Measurements from ENCODE around the gene ARRDC3.

ARRDC3 gene

GRCh38 chr5:91403438-91403837 lies 20.3 kb upstream of the ARRDC3 start:
- TF ChIP-seq FOXP2 (optimal IDR thresholded peaks at IDR 0.05; ENCODE audit: borderline replicate concordance, extremely low read depth, extremely low read length, insufficient read depth) (no peak), TAF1 (IDR thresholded peaks at IDR 0.05; ENCODE audit: borderline replicate concordance, insufficient read depth, low read length) (no peak), SIN3A (IDR thresholded peaks at IDR 0.05; ENCODE audit: borderline replicate concordance, insufficient read depth, low read length) (no peak), POLR2AphosphoS5 (IDR thresholded peaks at IDR 0.05; ENCODE audit: low read depth, low read length) (no peak), REST (IDR thresholded peaks at IDR 0.05; ENCODE audit: insufficient read depth in 1 of 2, low read depth in 2 of 2, low read length in 2 of 2) (no peak)

- TF ChIP-seq SIN3A (IDR thresholded peaks at IDR 0.05; ENCODE audit: borderline replicate concordance, insufficient read depth, low read length) (no peak), REST (IDR thresholded peaks at IDR 0.05; ENCODE audit: insufficient read depth in 1 of 2, low read depth in 2 of 2, low read length in 2 of 2) (no peak), FOXP2 (optimal IDR thresholded peaks at IDR 0.05; ENCODE audit: borderline replicate concordance, extremely low read depth, extremely low read length, insufficient read depth) (no peak), POLR2AphosphoS5 (IDR thresholded peaks at IDR 0.05; ENCODE audit: low read depth, low read length) (no peak), TAF1 (IDR thresholded peaks at IDR 0.05; ENCODE audit: borderline replicate concordance, insufficient read depth, low read length) (no peak)
These were observed 18.1 kb upstream of the ARRDC3 start for GRCh38 chr5:91401175-91401574.

GRCh38 chr5:91397791-91398190 lies 14.7 kb upstream of the ARRDC3 start:
- TF ChIP-seq POLR2AphosphoS5 (IDR thresholded peaks at IDR 0.05; ENCODE audit: low read depth, low read length) (no peak), TAF1 (IDR thresholded peaks at IDR 0.05; ENCODE audit: borderline replicate concordance, insufficient read depth, low read length) (no peak), SIN3A (IDR thresholded peaks at IDR 0.05; ENCODE audit: borderline replicate concordance, insufficient read depth, low read length) (no peak), REST (IDR thresholded peaks at IDR 0.05; ENCODE audit: insufficient read depth in 1 of 2, low read depth in 2 of 2, low read length in 2 of 2) (no peak), FOXP2 (optimal IDR thresholded peaks at IDR 0.05; ENCODE audit: borderline replicate concordance, extremely low read depth, extremely low read length, insufficient read depth) (no peak)

GRCh38 chr5:91390268-91390667 lies 7.2 kb upstream of the ARRDC3 start:
- TF ChIP-seq FOXP2 (optimal IDR thresholded peaks at IDR 0.05; ENCODE audit: borderline replicate concordance, extremely low read depth, extremely low read length, insufficient read depth) (no peak), REST (IDR thresholded peaks at IDR 0.05; ENCODE audit: insufficient read depth in 1 of 2, low read depth in 2 of 2, low read length in 2 of 2) (no peak), POLR2AphosphoS5 (IDR thresholded peaks at IDR 0.05; ENCODE audit: low read depth, low read length) (no peak), TAF1 (IDR thresholded peaks at IDR 0.05; ENCODE audit: borderline replicate concordance, insufficient read depth, low read length) (no peak), SIN3A (IDR thresholded peaks at IDR 0.05; ENCODE audit: borderline replicate concordance, insufficient read depth, low read length) (no peak)

GRCh38 chr5:91388362-91388761 lies 5.2 kb upstream of the ARRDC3 start:
- TF ChIP-seq REST (IDR thresholded peaks at IDR 0.05; ENCODE audit: insufficient read depth in 1 of 2, low read depth in 2 of 2, low read length in 2 of 2) (no peak), FOXP2 (optimal IDR thresholded peaks at IDR 0.05; ENCODE audit: borderline replicate concordance, extremely low read depth, extremely low read length, insufficient read depth) (no peak), TAF1 (IDR thresholded peaks at IDR 0.05; ENCODE audit: borderline replicate concordance, insufficient read depth, low read length) (no peak), SIN3A (IDR thresholded peaks at IDR 0.05; ENCODE audit: borderline replicate concordance, insufficient read depth, low read length) (no peak), POLR2AphosphoS5 (IDR thresholded peaks at IDR 0.05; ENCODE audit: low read depth, low read length) (no peak)
